GM23338 (cell line): ENCODE data around the gene SULF2. TPM values are rescaled to one million over a fixed set of nuclear protein-coding genes. Genes with fewer than 3 reads are reported as not detected.
"Not testable (repeated sequence)": the region's sequence is repeated elsewhere in the genome, so short reads cannot be mapped to it uniquely, and the experiment has no call there.

Source experiments
- ATAC-seq: fragments of 200-7000 bp; cut with Tn5 transposase; 3 replicates; pipeline ENCODE4 v1.9.1; 2020
- DNase-seq: peaks from one replicate; pipeline ENCODE4 v3.0.0-alpha.2; 2015; ENCODE audit warnings: low spot score
- H2AFZ ChIP-seq: fragments of 200-600 bp; sonication (generic); 2 replicates; pipeline ENCODE4 v1.8.0; 2016; ENCODE audit warnings: antibody characterized with exemption, mild to moderate bottlenecking, moderate library complexity
- H3F3A ChIP-seq: fragments of 200-600 bp; sonication (generic); replicated peaks from 2 replicates; pipeline ENCODE4 v1.8.0; 2017; ENCODE audit warnings: antibody characterized with exemption, mixed run types, low read depth
- H3K27ac ChIP-seq: fragments of 200-600 bp; sonication (generic); 2 replicates; pipeline ENCODE4 v1.6.1; 2016; ENCODE audit warnings: low read depth
- H3K27me3 ChIP-seq: fragments of 200-600 bp; sonication (generic); 2 replicates; pipeline ENCODE4 v1.8.0; 2016; ENCODE audit warnings: mild to moderate bottlenecking, mixed run types, moderate library complexity; ENCODE audit not compliant: insufficient read depth
- H3K36me3 ChIP-seq: fragments of 200-600 bp; sonication (generic); 2 replicates; pipeline ENCODE4 v1.8.0; 2016; ENCODE audit warnings: mild to moderate bottlenecking; ENCODE audit not compliant: insufficient read depth
- H3K4me1 ChIP-seq: fragments of 200-600 bp; sonication (generic); 2 replicates; pipeline ENCODE4 v1.8.0; 2016; ENCODE audit warnings: mild to moderate bottlenecking, moderate library complexity; ENCODE audit not compliant: insufficient read depth
- H3K4me2 ChIP-seq: fragments of 200-600 bp; sonication (generic); 2 replicates; pipeline ENCODE4 v1.7.1; 2017; ENCODE audit warnings: mixed run types
- H3K4me3 ChIP-seq: fragments of 200-600 bp; sonication (generic); 2 replicates; pipeline ENCODE4 v1.6.1; 2016; ENCODE audit warnings: mixed run types
- H3K79me2 ChIP-seq: fragments of 200-600 bp; sonication (generic); replicated peaks from 2 replicates; pipeline ENCODE4 v1.8.0; 2017; ENCODE audit warnings: mild to moderate bottlenecking; ENCODE audit not compliant: insufficient read depth
- H3K9me2 ChIP-seq: fragments of 200-600 bp; sonication (generic); 2 replicates; pipeline ENCODE4 v1.8.0; 2017; ENCODE audit not compliant: insufficient read depth
- H4K20me1 ChIP-seq: fragments of 200-600 bp; sonication (generic); replicated peaks from 2 replicates; pipeline ENCODE4 v1.8.0; 2017; ENCODE audit warnings: mild to moderate bottlenecking; ENCODE audit not compliant: insufficient read depth
- H3K27ac Mint-ChIP-seq: 2 replicates; pipeline ENCODE4 v1.8.0; 2020; ENCODE audit warnings: inconsistent platforms, mild to moderate bottlenecking, moderate library complexity, mixed read lengths
- H3K27me3 Mint-ChIP-seq: 3 replicates; pipeline ENCODE4 v1.8.0; 2022; ENCODE audit warnings: low read depth, mild to moderate bottlenecking, moderate library complexity, mixed read lengths, inconsistent platforms; ENCODE audit not compliant: insufficient read depth, poor library complexity
- H3K36me3 Mint-ChIP-seq: 3 replicates; pipeline ENCODE4 v1.8.0; 2021; ENCODE audit warnings: low read depth, mild to moderate bottlenecking, inconsistent platforms, moderate library complexity, mixed read lengths
- H3K4me1 Mint-ChIP-seq: 3 replicates; pipeline ENCODE4 v1.8.0; 2020; ENCODE audit warnings: mild to moderate bottlenecking, inconsistent platforms, mixed read lengths
- H3K4me3 Mint-ChIP-seq: 3 replicates; pipeline ENCODE4 v1.8.0; 2021; ENCODE audit warnings: moderate library complexity, mild to moderate bottlenecking, inconsistent platforms, mixed read lengths
- H3K9me3 Mint-ChIP-seq: 3 replicates; pipeline ENCODE4 v1.8.0; 2020; ENCODE audit warnings: moderate library complexity, mild to moderate bottlenecking, inconsistent platforms, mixed read lengths
- CREB1 ChIP-seq: fragments of 250-450 bp; sonication (Bioruptor Pico); IDR thresholded peaks from 2 replicates; pipeline ENCODE4 v1.5.0; 2020; ENCODE audit warnings: low read depth, mild to moderate bottlenecking, moderate library complexity
- CTCF ChIP-seq, 2 experiments: fragments of 200-600 bp in 1 of 2; sonication (generic) in 1 of 2; conservative IDR thresholded peaks; 2 replicates each; pipeline versions ENCODE4 v1.5.1 to v1.6.1; 2016 to 2017; ENCODE audit warnings: antibody characterized with exemption in 2 of 2, low read depth in 2 of 2, mild to moderate bottlenecking in 2 of 2, moderate library complexity in 1 of 2
- NANOG ChIP-seq: IDR thresholded peaks from 2 replicates; pipeline ENCODE4 v1.6.1; 2016; ENCODE audit warnings: antibody characterized with exemption, borderline replicate concordance
- POLR2AphosphoS5 ChIP-seq: IDR thresholded peaks from 2 replicates; pipeline ENCODE4 v1.6.1; 2016; ENCODE audit warnings: antibody characterized with exemption, low read depth
- STAT1 ChIP-seq: IDR thresholded peaks from one replicate; pipeline ENCODE4 v1.6.1; 2016; ENCODE audit warnings: antibody characterized with exemption; ENCODE audit not compliant: unreplicated experiment
- ZNF114 ChIP-seq: fragments of 250-450 bp; sonication (Bioruptor Pico); IDR thresholded peaks from 2 replicates; pipeline ENCODE4 v1.5.0; 2020; ENCODE audit warnings: mild to moderate bottlenecking, moderate library complexity
- polyA plus RNA-seq: library from polyadenylated mRNA; unstranded; fragments of >200 nt; fragmentation: Nextera tagmentation; extraction: Ambion mirVana; gene quantifications from 2 replicates; pipeline ENCODE4 v1.2.1, GENCODE V29; 2016
- total RNA-seq: library from RNA; depleted of rRNA; stranded (reverse); fragments of >200 nt; shearing (Covaris generic); gene quantifications from 2 replicates; pipeline ENCODE4 v1.2.3, GENCODE V29; 2014
- TF ChIP-seq, protein P1 (sequence below): fragments of 250-450 bp; sonication (Bioruptor Pico); IDR thresholded peaks from 2 replicates; pipeline ENCODE4 v1.5.0; 2020; ENCODE audit warnings: mild to moderate bottlenecking, moderate library complexity

Gene SULF2
- total and polyA plus RNA-seq, 2 experiments from 2014 or later, result 9.5 to 20.7 TPM

GRCh38 chr20:47795214-47795907 is 10.1 kb upstream of the SULF2 start:
- H3K27me3 ChIP-seq, result no peaks in the 10 kb centered on the region
- peaks cover 11% of the 10 kb centered on the region for H3K4me1 Mint-ChIP-seq
- H3K36me3 ChIP-seq, result no peaks in the 10 kb centered on the region
- no peak overlapping the region for H3K4me3 Mint-ChIP-seq
- no peak for ATAC-seq
- H3K4me2 ChIP-seq, result no peak overlapping the region
- no peaks in the 10 kb centered on the region for H4K20me1 ChIP-seq
- TF ChIP-seq CREB1 (CRISPR knock-in tag) (no peak), ZNF114 (no peak), POLR2AphosphoS5 (no peak), STAT1 (no peak), CTCF (conservative IDR thresholded peaks at IDR 0.05; ENCODE audit: low read depth in 2 of 2) (no peak), NANOG (no peak)
- H3K4me1 ChIP-seq, result no peaks in the 10 kb centered on the region
- H3K9me2 ChIP-seq, result no peaks in the 10 kb centered on the region
- H2AFZ ChIP-seq, result no peak overlapping the region
- H3K4me3 ChIP-seq, result no peak overlapping the region
- no peaks in the 10 kb centered on the region for H3K79me2 ChIP-seq
- no peaks in the 10 kb centered on the region for H3F3A ChIP-seq
- 0 out of 2 replicates have a peak overlapping the region, but pooled peaks have one; percentile 72 for H3K27ac Mint-ChIP-seq
- no peaks in the 10 kb centered on the region for H3K36me3 Mint-ChIP-seq
- no peak overlapping the region for H3K27ac ChIP-seq
- no peak for DNase-seq
- peaks cover 8% of the 10 kb centered on the region for H3K27me3 Mint-ChIP-seq
- no peaks in the 10 kb centered on the region for H3K9me3 Mint-ChIP-seq

DNA sequence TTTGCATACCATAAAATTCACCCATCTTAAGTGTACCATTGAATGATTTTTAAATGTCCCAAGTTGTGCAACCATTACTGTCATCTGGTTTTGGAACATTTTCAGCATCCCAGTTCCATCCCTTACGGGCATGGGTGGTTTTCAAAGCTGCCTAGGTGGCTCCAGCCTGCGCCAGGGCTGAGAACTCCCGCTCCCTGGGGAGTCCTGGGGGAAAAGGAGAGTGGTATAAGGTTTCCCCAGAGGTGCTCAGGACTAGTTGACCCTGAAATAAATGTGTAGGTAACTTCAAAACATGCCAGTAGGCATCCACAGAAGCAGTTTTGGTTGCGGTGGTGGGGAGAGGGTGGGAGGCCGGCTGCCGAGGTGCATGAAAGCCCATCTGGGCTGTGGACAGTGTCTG is 9.0 kb upstream of the SULF2 start:
- not testable (repeated sequence) for H3K4me3 Mint-ChIP-seq, H3K9me3 Mint-ChIP-seq, H4K20me1 ChIP-seq, DNase-seq, H3K27me3 ChIP-seq, H3F3A ChIP-seq, H3K27me3 Mint-ChIP-seq, H3K27ac Mint-ChIP-seq, H3K4me2 ChIP-seq, H3K27ac ChIP-seq, H3K79me2 ChIP-seq, H2AFZ ChIP-seq, ATAC-seq, H3K36me3 ChIP-seq, H3K4me3 ChIP-seq, H3K4me1 ChIP-seq, H3K36me3 Mint-ChIP-seq, H3K9me2 ChIP-seq
- H3K4me1 Mint-ChIP-seq, result peaks cover 13% of the 10 kb centered on the region

DNA sequence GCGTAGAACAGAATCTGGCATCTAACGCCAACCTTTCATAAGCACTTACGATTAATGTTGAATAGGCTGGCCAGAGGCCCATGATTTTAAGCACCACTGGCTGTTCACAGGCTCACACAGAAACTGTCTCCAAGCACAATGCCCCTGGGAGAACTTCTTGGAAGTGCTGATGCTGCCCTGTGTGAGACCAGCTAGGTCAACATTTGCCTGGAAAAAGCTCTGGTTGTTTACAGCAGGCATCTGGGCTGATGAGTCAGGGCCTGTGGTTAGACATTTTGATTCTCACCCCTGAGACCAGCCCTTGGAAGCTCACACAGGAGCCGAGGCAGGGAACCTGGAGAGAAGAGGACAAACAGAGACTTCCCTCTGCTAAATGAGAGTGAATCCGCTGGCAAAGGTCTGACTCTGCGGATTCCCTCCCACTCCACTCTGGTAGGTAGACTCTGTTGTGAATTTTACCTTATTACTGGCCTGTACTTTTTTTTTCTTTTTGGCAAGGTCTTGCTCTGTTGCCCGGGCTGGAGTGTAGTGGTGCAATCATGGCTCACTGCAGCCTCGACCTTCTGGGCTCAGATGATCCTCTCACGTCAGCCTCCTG is 6.8 kb upstream of the SULF2 start:
- no peaks in the 10 kb centered on the region for H4K20me1 ChIP-seq
- H3K9me2 ChIP-seq, result no peaks in the 10 kb centered on the region
- DNase-seq (no peak), ATAC-seq (peak; percentile 91)
- H3K4me3 Mint-ChIP-seq, result no peak overlapping the region
- H3K4me1 Mint-ChIP-seq, result peaks cover 16% of the 10 kb centered on the region
- H3K27ac Mint-ChIP-seq, result peak overlapping the region; percentile 75
- H3K79me2 ChIP-seq, result no peaks in the 10 kb centered on the region
- peaks cover 5% of the 10 kb centered on the region for H3K27me3 Mint-ChIP-seq
- H3K36me3 Mint-ChIP-seq, result no peaks in the 10 kb centered on the region
- peaks cover 8% of the 10 kb centered on the region for H3K27me3 ChIP-seq
- no peak overlapping the region for H2AFZ ChIP-seq
- H3K4me2 ChIP-seq, result no peak overlapping the region
- no peaks in the 10 kb centered on the region for H3K9me3 Mint-ChIP-seq
- H3K27ac ChIP-seq, result no peak overlapping the region
- H3F3A ChIP-seq, result no peaks in the 10 kb centered on the region
- peaks cover 2% of the 10 kb centered on the region; the same call in 1 of the 2 replicates for H3K4me1 ChIP-seq
- no peak overlapping the region for H3K4me3 ChIP-seq
- no peaks in the 10 kb centered on the region for H3K36me3 ChIP-seq
- TF ChIP-seq, protein P1, sequence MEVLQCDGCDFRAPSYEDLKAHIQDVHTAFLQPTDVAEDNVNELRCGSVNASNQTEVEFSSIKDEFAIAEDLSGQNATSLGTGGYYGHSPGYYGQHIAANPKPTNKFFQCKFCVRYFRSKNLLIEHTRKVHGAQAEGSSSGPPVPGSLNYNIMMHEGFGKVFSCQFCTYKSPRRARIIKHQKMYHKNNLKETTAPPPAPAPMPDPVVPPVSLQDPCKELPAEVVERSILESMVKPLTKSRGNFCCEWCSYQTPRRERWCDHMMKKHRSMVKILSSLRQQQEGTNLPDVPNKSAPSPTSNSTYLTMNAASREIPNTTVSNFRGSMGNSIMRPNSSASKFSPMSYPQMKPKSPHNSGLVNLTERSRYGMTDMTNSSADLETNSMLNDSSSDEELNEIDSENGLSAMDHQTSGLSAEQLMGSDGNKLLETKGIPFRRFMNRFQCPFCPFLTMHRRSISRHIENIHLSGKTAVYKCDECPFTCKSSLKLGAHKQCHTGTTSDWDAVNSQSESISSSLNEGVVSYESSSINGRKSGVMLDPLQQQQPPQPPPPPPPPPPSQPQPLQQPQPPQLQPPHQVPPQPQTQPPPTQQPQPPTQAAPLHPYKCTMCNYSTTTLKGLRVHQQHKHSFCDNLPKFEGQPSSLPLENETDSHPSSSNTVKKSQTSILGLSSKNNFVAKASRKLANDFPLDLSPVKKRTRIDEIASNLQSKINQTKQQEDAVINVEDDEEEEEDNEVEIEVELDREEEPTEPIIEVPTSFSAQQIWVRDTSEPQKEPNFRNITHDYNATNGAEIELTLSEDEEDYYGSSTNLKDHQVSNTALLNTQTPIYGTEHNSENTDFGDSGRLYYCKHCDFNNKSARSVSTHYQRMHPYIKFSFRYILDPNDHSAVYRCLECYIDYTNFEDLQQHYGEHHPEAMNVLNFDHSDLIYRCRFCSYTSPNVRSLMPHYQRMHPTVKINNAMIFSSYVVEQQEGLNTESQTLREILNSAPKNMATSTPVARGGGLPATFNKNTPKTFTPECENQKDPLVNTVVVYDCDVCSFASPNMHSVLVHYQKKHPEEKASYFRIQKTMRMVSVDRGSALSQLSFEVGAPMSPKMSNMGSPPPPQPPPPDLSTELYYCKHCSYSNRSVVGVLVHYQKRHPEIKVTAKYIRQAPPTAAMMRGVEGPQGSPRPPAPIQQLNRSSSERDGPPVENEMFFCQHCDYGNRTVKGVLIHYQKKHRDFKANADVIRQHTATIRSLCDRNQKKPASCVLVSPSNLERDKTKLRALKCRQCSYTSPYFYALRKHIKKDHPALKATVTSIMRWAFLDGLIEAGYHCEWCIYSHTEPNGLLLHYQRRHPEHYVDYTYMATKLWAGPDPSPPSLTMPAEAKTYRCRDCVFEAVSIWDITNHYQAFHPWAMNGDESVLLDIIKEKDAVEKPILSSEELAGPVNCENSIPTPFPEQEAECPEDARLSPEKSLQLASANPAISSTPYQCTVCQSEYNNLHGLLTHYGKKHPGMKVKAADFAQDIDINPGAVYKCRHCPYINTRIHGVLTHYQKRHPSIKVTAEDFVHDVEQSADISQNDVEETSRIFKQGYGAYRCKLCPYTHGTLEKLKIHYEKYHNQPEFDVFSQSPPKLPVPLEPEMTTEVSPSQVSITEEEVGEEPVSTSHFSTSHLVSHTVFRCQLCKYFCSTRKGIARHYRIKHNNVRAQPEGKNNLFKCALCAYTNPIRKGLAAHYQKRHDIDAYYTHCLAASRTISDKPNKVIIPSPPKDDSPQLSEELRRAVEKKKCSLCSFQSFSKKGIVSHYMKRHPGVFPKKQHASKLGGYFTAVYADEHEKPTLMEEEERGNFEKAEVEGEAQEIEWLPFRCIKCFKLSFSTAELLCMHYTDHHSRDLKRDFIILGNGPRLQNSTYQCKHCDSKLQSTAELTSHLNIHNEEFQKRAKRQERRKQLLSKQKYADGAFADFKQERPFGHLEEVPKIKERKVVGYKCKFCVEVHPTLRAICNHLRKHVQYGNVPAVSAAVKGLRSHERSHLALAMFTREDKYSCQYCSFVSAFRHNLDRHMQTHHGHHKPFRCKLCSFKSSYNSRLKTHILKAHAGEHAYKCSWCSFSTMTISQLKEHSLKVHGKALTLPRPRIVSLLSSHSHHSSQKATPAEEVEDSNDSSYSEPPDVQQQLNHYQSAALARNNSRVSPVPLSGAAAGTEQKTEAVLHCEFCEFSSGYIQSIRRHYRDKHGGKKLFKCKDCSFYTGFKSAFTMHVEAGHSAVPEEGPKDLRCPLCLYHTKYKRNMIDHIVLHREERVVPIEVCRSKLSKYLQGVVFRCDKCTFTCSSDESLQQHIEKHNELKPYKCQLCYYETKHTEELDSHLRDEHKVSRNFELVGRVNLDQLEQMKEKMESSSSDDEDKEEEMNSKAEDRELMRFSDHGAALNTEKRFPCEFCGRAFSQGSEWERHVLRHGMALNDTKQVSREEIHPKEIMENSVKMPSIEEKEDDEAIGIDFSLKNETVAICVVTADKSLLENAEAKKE, result peak; percentile 61; the same call in 1 of the 2 replicates
